GM12892 (cell line): ENCODE measurements around the gene C4orf50.

Source experiments
- POLR2A ChIP-seq: IDR thresholded peaks from 2 replicates; pipeline ENCODE4 v1.6.1; 2011; ENCODE audit warnings: low read depth, low read length, control low read depth
- POLR2AphosphoS5 ChIP-seq: IDR thresholded peaks from 2 replicates; pipeline ENCODE4 v1.6.1; 2011; ENCODE audit warnings: low read depth, low read length, control low read depth
- TAF1 ChIP-seq: IDR thresholded peaks from 2 replicates; pipeline ENCODE4 v1.6.1; 2011; ENCODE audit warnings: low read depth, mild to moderate bottlenecking, control low read depth, low read length, borderline replicate concordance

DNA sequence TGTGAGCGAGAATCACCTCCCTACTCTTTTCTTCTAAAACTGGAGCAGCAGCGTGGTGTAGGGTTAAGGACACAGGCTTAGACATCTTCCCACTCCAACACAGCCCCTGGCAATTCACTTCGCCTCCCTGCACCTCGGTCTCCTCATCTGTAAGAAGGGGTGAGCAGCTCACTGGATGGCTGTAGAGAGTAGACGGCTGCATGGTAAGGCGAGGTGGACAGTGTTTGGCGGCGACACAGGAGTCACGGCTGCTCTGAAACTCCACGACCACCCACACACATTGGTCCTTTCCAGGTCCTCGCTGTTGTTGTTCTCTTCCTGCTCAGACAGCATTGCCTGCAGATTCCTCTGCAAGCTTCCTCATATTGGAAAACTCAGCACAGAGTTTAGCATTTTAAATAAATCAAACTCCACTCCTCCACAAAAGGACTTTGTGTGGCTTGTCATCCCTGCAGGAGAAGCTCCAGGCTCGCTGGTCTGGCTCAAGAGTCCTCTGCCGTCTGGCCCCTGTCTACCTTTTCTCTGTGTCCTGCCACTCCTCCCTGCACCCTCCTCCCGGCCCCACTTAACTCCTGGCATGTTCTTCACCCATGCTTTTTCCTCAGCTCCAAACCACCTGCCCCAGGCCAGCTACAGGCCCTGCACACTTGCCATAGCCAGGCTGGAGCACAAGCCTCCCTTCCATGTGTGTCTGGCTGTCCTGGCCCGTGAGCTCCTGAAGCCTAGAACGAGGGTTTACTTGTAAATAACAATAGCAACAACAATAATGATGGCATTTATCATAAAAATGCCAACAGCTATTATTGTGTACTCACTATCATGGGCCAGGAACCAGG is 84.0 kb downstream of the C4orf50 start:
- TF ChIP-seq POLR2AphosphoS5 = no peak
- no peak for TF ChIP-seq POLR2A
- no peak for TF ChIP-seq TAF1
